IMR-90 (cell line): ENCODE data around the gene NOX4. TPM values are rescaled to one million over a fixed set of nuclear protein-coding genes. Genes with fewer than 3 reads are reported as not detected.

ENCODE experiments used
- ATAC-seq: fragments of 200-7000 bp; cut with Tn5 transposase; 2 replicates; pipeline ENCODE4 v1.9.1; 2020; ENCODE audit warnings: low read depth, mild to moderate bottlenecking, moderate library complexity
- BruUV-seq: library from RNA; stranded (reverse); fragments of 400-500 nt; replicated peaks from 2 replicates; lab custom pipeline; 2021; lab: Mats Ljungman, UMichigan
- CTCF ChIA-PET: fragments of 300-600 bp; formaldehyde crosslinking; extraction: SDS; loops from one replicate; lab custom pipeline; 2021; ENCODE audit warnings: antibody characterized with exemption; lab: Yijun Ruan, JAX
- POLR2A ChIA-PET: fragments of 300-600 bp; sonication (Branson Sonifier 250); formaldehyde crosslinking; loops from one replicate; lab custom pipeline; 2022; ENCODE audit warnings: antibody characterized with exemption; ENCODE audit not compliant: unreplicated experiment; lab: Charles Lee
- DNase-seq: peaks from one replicate; pipeline ENCODE4 v3.0.0; 2013
- H2AFZ ChIP-seq: replicated peaks from 2 replicates; pipeline ENCODE3; 2013; ENCODE audit warnings: low read length, mild to moderate bottlenecking; ENCODE audit not compliant: poor library complexity
- H2AK5ac ChIP-seq: 2 replicates; pipeline ENCODE4 v1.6.1; 2013; ENCODE audit warnings: low read depth, low read length, inconsistent platforms
- H2AK9ac ChIP-seq: replicated peaks from 2 replicates; pipeline ENCODE3; 2013; ENCODE audit warnings: mild to moderate bottlenecking, low read depth, low read length, moderate library complexity; ENCODE audit not compliant: poor library complexity
- H2BK120ac ChIP-seq: 2 replicates; pipeline ENCODE4 v1.6.1; 2013; ENCODE audit warnings: low read depth, low read length, inconsistent platforms
- H2BK15ac ChIP-seq: 3 replicates; pipeline ENCODE4 v1.6.1; 2013; ENCODE audit warnings: low read depth, low read length, inconsistent platforms
- H2BK20ac ChIP-seq: 2 replicates; pipeline ENCODE4 v1.6.1; 2013; ENCODE audit warnings: low read depth, mild to moderate bottlenecking, inconsistent platforms, low read length, moderate library complexity
- H2BK5ac ChIP-seq: 2 replicates; pipeline ENCODE4 v1.6.1; 2013; ENCODE audit warnings: mild to moderate bottlenecking, low read depth, low read length, inconsistent platforms; ENCODE audit not compliant: poor library complexity, severe bottlenecking
- H3K14ac ChIP-seq: replicated peaks from 2 replicates; pipeline ENCODE4 v1.6.1; 2013; ENCODE audit warnings: low read depth, low read length, inconsistent platforms
- H3K18ac ChIP-seq: 2 replicates; pipeline ENCODE4 v1.6.1; 2013; ENCODE audit warnings: low read depth, low read length, control low read depth
- H3K23ac ChIP-seq: 2 replicates; pipeline ENCODE4 v1.6.1; 2013; ENCODE audit warnings: low read depth, low read length, inconsistent platforms
- H3K27ac ChIP-seq: 2 replicates; pipeline ENCODE4 v1.5.1; 2013; ENCODE audit warnings: mild to moderate bottlenecking, control low read depth, low read length; ENCODE audit not compliant: insufficient read depth
- H3K27me3 ChIP-seq: 2 replicates; pipeline ENCODE4 v1.6.1; 2013; ENCODE audit warnings: low read length; ENCODE audit not compliant: control insufficient read depth, insufficient read depth
- H3K36me3 ChIP-seq: 2 replicates; pipeline ENCODE4 v1.6.1; 2013; ENCODE audit warnings: low read length, mixed read lengths; ENCODE audit not compliant: control insufficient read depth, insufficient read depth
- H3K4ac ChIP-seq: 2 replicates; pipeline ENCODE4 v1.6.1; 2013; ENCODE audit warnings: low read depth, low read length, inconsistent platforms
- H3K4me1 ChIP-seq: 2 replicates; pipeline ENCODE4 v1.6.1; 2013; ENCODE audit warnings: low read length, mixed read lengths; ENCODE audit not compliant: control insufficient read depth, insufficient read depth
- H3K4me2 ChIP-seq: 2 replicates; pipeline ENCODE4 v1.6.1; 2013; ENCODE audit warnings: low read depth, mild to moderate bottlenecking, control low read depth, low read length, moderate library complexity
- H3K4me3 ChIP-seq: 2 replicates; pipeline ENCODE4 v1.5.1; 2013; ENCODE audit warnings: low read depth, mild to moderate bottlenecking, control low read depth, low read length, moderate library complexity; ENCODE audit not compliant: insufficient read depth
- H3K56ac ChIP-seq: 2 replicates; pipeline ENCODE4 v1.6.1; 2013; ENCODE audit warnings: low read length, inconsistent platforms; ENCODE audit not compliant: insufficient read depth; ENCODE audit errors: extremely low read depth
- H3K79me1 ChIP-seq, 2 experiments: 2 replicates each; pipeline ENCODE4 v1.6.1; 2013; ENCODE audit warnings: low read length in 2 of 2, inconsistent platforms in 1 of 2, low read depth in 1 of 2
- H3K9ac ChIP-seq: 2 replicates; pipeline ENCODE4 v1.6.1; 2013; ENCODE audit warnings: low read depth, low read length, control low read depth
- H3K9me1 ChIP-seq: 2 replicates; pipeline ENCODE4 v1.6.1; 2013; ENCODE audit warnings: low read length, inconsistent platforms; ENCODE audit not compliant: insufficient read depth
- H3K9me3 ChIP-seq: 2 replicates; pipeline ENCODE4 v1.6.1; 2013; ENCODE audit warnings: low read length; ENCODE audit not compliant: control insufficient read depth, insufficient read depth
- H4K20me1 ChIP-seq: 2 replicates; pipeline ENCODE4 v1.6.1; 2013; ENCODE audit warnings: low read length, inconsistent platforms; ENCODE audit not compliant: insufficient read depth
- H4K5ac ChIP-seq: 2 replicates; pipeline ENCODE4 v1.6.1; 2013; ENCODE audit warnings: mild to moderate bottlenecking, low read depth, low read length, control low read depth
- H4K8ac ChIP-seq, 2 experiments: 2 replicates each; pipeline ENCODE4 v1.6.1; 2013; ENCODE audit warnings: low read depth in 2 of 2, low read length in 2 of 2, control low read depth in 1 of 2, inconsistent platforms in 1 of 2
- H4K91ac ChIP-seq: 2 replicates; pipeline ENCODE4 v1.6.1; 2013; ENCODE audit warnings: low read depth, low read length, inconsistent platforms; ENCODE audit not compliant: insufficient read depth
- BHLHE40 ChIP-seq: fragments of 150-350 bp; IDR thresholded peaks from 2 replicates; pipeline ENCODE4 v1.6.1; 2016; ENCODE audit warnings: mild to moderate bottlenecking, low read depth, low read length
- CEBPB ChIP-seq: IDR thresholded peaks from 2 replicates; pipeline ENCODE4 v1.6.1; 2012; ENCODE audit warnings: low read depth, low read length, improper control_type of control experiment
- CHD1 ChIP-seq: IDR thresholded peaks from 2 replicates; pipeline ENCODE4 v1.6.1; 2012; ENCODE audit warnings: low read depth, low read length, improper control_type of control experiment
- CTCF ChIP-seq: conservative IDR thresholded peaks from 2 replicates; pipeline ENCODE4 v1.5.1; 2012; ENCODE audit warnings: mild to moderate bottlenecking, low read depth, low read length, improper control_type of control experiment
- FOS ChIP-seq: fragments of 150-350 bp; IDR thresholded peaks from 2 replicates; pipeline ENCODE4 v1.6.1; 2016; ENCODE audit warnings: low read depth, low read length
- MAFK ChIP-seq: IDR thresholded peaks from 2 replicates; pipeline ENCODE4 v1.6.1; 2012; ENCODE audit warnings: low read depth, low read length, improper control_type of control experiment
- MAZ ChIP-seq: IDR thresholded peaks from 2 replicates; pipeline ENCODE4 v1.6.1; 2012; ENCODE audit warnings: low read depth, mild to moderate bottlenecking, low read length, improper control_type of control experiment, moderate library complexity, borderline replicate concordance
- MXI1 ChIP-seq: IDR thresholded peaks from 2 replicates; pipeline ENCODE4 v1.6.1; 2012; ENCODE audit warnings: low read depth, mild to moderate bottlenecking, low read length, moderate library complexity, borderline replicate concordance
- NFE2L2 ChIP-seq: fragments of 150-350 bp; IDR thresholded peaks from 2 replicates; pipeline ENCODE4 v1.6.1; 2016; ENCODE audit warnings: low read depth, mild to moderate bottlenecking, low read length
- POLR2A ChIP-seq: IDR thresholded peaks from 2 replicates; pipeline ENCODE4 v1.6.1; 2012; ENCODE audit warnings: mild to moderate bottlenecking, low read depth, low read length
- RAD21 ChIP-seq: IDR thresholded peaks from 2 replicates; pipeline ENCODE4 v1.6.1; 2012; ENCODE audit warnings: low read length, improper control_type of control experiment
- RCOR1 ChIP-seq: IDR thresholded peaks from 2 replicates; pipeline ENCODE4 v1.6.1; 2012; ENCODE audit warnings: mild to moderate bottlenecking, low read length, improper control_type of control experiment; ENCODE audit not compliant: insufficient replicate concordance
- RFX5 ChIP-seq: IDR thresholded peaks from 2 replicates; pipeline ENCODE4 v1.8.0; 2012; ENCODE audit warnings: low read depth, mild to moderate bottlenecking, low read length, moderate library complexity
- SMC3 ChIP-seq: fragments of 150-350 bp; IDR thresholded peaks from 2 replicates; pipeline ENCODE4 v1.6.1; 2016; ENCODE audit warnings: low read depth, mild to moderate bottlenecking, antibody characterized with exemption, low read length, moderate library complexity
- USF2 ChIP-seq: fragments of 150-350 bp; IDR thresholded peaks from 2 replicates; pipeline ENCODE4 v1.6.1; 2017; ENCODE audit warnings: mild to moderate bottlenecking, antibody characterized with exemption, low read length, low read depth
- WGBS, 2 experiments: methylation state at CpG; one replicate each; pipeline versions ENCODE4 v1.1.5 to v1.1.7; 2013; ENCODE audit warnings: missing lambda C conversion rate in 2 of 2; ENCODE audit not compliant: insufficient read length in 1 of 2; ENCODE audit errors: extremely low coverage in 2 of 2; 5-methylcytosine and 5-hydroxymethylcytosine counted together
- dilution Hi-C: fragments of 300-500 bp; cut with HindIII; formaldehyde crosslinking; loops from one replicate; pipeline ENCODE4 v1.14.3; 2018; ENCODE audit warnings: low sequenced_read_pairs; ENCODE audit not compliant: unreplicated experiment
- in situ Hi-C: fragments of 300-500 bp; cut with MboI; formaldehyde crosslinking; loops from 3 replicates; pipeline ENCODE4 v1.14.3; 2019; ENCODE audit warnings: low sequenced_read_pairs, inconsistent platforms, mixed read lengths
- intact Hi-C: fragments of 100-400 bp; cut with micrococcal nuclease; formaldehyde crosslinking; loops from 2 replicates; pipeline ENCODE4 v1.10.0; 2022
- polyA plus RNA-seq, 3 experiments: library from polyadenylated mRNA; depleted of rRNA; stranded (reverse); fragments of >200 nt; gene quantifications; 2 replicates each; pipeline ENCODE4 v1.2.3, GENCODE V29; 2012; ENCODE audit warnings: low replicate concordance in 1 of 3
- total RNA-seq: library from RNA; depleted of rRNA; stranded (reverse); fragments of >200 nt; gene quantifications from 2 replicates; pipeline ENCODE4 v1.2.3, GENCODE V29; 2012
- TF ChIP-seq, protein P1 (sequence below): fragments of 150-350 bp; IDR thresholded peaks from 2 replicates; pipeline ENCODE4 v1.6.1; 2016; ENCODE audit warnings: low read depth, mild to moderate bottlenecking, low read length, moderate library complexity, borderline replicate concordance

NOX4 gene
- total and polyA plus RNA-seq, 2 of the 4 experiments (the other 2 are of a cell fraction): 4.7 to 11.7 TPM

- Histone ChIP-seq H4K5ac (no peak overlapping the region), H4K91ac (no peak overlapping the region), H3K36me3 (no peaks in the 10 kb centered on the region), H2BK120ac (peak overlapping the region; percentile 32; the same call in 1 of the 2 replicates), H3K4me1 (peaks cover 13% of the 10 kb centered on the region), H2BK5ac (no peak overlapping the region), H3K9me1 (0 out of 2 replicates have a peak, but pooled peaks cover 4% of the 10 kb centered on the region), H2AFZ (no peak overlapping the region), H2BK15ac (no peak overlapping the region), H2BK20ac (no peak overlapping the region), H3K4ac (no peak overlapping the region; the same call in 1 of the 2 replicates), H3K79me1 (peaks cover 6 to 14% of the 10 kb centered on the region in 2 experiments; a peak in 3 of 4 replicates), H4K20me1 (no peaks in the 10 kb centered on the region), H3K4me3 (no peak overlapping the region), H3K9me3 (no peaks in the 10 kb centered on the region), H3K14ac (no peak overlapping the region), H3K18ac (no peak overlapping the region), H4K8ac (no peak overlapping the region), H3K56ac (no peak overlapping the region), H3K9ac (no peak overlapping the region), H2AK5ac (peak overlapping the region; percentile 28; the same call in 1 of the 2 replicates), H2AK9ac (no peak overlapping the region), H3K27me3 (no peaks in the 10 kb centered on the region), H3K23ac (no peak overlapping the region), H3K27ac (no peak overlapping the region), H3K4me2 (no peak overlapping the region)
- intact Hi-C loops: loop anchor here (5.0 kb wide), 1 partner anchor 1391 kb away; no protein-coding TSS in a partner anchor
- TF ChIP-seq MXI1 (no peak), NFE2L2 (no peak), CEBPB (no peak), POLR2A (no peak), USF2 (no peak), RAD21 (no peak), FOS (no peak), MAFK (no peak), CHD1 (no peak), SMC3 (no peak), BHLHE40 (no peak), RFX5 (no peak), MAZ (no peak), RCOR1 (no peak), CTCF (no peak)
- TF ChIP-seq, protein P1, sequence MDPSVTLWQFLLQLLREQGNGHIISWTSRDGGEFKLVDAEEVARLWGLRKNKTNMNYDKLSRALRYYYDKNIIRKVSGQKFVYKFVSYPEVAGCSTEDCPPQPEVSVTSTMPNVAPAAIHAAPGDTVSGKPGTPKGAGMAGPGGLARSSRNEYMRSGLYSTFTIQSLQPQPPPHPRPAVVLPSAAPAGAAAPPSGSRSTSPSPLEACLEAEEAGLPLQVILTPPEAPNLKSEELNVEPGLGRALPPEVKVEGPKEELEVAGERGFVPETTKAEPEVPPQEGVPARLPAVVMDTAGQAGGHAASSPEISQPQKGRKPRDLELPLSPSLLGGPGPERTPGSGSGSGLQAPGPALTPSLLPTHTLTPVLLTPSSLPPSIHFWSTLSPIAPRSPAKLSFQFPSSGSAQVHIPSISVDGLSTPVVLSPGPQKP: no peak
- dilution Hi-C loops: no loop called here
- ChIA-PET CTCF (interaction anchor here (0.6 to 0.7 kb wide), 2 partner anchors 16 to 408 kb away, joined by 3 to 5 read pairs; no protein-coding TSS in a partner anchor), POLR2A (no interaction called here)
- no CpG with 5 or more reads among the region's 3 CpGs for WGBS, 2 experiments
- BruUV-seq: no TSS peak
- no peak for DNase-seq
- in situ Hi-C loops: no loop called here
- no peak for ATAC-seq
Measured at GRCh38 chr11:89493431-89493830, 2.3 kb upstream of the NOX4 start.
